Measurements from ENCODE around the gene RGMA.

DNA sequence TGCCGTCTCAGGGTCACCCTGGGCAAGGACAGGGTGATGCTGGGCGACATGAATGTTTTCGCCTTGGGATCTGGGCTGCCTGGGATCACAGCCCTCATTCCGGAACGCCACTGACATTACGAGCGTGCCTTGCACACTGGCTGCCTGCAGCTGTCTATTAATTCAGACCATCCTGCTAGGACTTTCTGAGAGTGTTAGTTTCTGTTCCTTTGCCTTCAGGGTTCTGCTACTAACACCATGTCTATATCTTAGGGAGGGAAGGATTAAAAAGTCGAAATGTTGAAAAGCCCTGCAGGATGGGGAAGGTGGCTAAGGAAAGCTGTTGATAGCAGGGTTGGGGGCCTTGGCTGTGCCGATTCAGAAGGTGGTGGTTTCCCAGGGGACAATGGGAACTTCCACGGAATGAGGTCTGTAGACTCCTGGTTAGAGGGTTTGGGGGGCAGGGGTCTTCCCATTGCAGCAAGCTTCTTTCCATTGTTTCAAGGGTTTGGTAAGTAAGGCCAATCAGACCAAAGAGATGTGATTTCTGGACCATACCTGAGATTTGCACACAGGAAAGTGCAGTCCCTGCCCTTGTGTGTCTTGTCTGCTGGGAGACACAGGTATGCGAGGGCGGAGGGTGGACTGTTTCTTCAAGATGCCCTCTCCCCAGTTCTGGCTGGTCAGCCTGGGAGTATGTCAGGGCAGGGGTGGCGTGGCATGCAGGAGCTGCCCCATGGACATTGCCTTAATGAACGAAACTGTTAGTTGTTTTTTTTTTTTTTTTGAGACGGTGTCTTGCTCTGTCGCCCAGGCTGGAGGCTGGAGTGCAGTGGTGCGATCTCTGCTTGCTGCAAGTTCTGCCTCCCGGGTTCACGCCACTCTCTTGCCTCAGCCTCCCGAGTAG lies 50.9 kb downstream of the RGMA start:
- TF ChIP-seq FOXP2 (optimal IDR thresholded peaks at IDR 0.05; ENCODE audit: borderline replicate concordance, extremely low read depth, extremely low read length, insufficient read depth) = no peak
- TF ChIP-seq, protein P1, sequence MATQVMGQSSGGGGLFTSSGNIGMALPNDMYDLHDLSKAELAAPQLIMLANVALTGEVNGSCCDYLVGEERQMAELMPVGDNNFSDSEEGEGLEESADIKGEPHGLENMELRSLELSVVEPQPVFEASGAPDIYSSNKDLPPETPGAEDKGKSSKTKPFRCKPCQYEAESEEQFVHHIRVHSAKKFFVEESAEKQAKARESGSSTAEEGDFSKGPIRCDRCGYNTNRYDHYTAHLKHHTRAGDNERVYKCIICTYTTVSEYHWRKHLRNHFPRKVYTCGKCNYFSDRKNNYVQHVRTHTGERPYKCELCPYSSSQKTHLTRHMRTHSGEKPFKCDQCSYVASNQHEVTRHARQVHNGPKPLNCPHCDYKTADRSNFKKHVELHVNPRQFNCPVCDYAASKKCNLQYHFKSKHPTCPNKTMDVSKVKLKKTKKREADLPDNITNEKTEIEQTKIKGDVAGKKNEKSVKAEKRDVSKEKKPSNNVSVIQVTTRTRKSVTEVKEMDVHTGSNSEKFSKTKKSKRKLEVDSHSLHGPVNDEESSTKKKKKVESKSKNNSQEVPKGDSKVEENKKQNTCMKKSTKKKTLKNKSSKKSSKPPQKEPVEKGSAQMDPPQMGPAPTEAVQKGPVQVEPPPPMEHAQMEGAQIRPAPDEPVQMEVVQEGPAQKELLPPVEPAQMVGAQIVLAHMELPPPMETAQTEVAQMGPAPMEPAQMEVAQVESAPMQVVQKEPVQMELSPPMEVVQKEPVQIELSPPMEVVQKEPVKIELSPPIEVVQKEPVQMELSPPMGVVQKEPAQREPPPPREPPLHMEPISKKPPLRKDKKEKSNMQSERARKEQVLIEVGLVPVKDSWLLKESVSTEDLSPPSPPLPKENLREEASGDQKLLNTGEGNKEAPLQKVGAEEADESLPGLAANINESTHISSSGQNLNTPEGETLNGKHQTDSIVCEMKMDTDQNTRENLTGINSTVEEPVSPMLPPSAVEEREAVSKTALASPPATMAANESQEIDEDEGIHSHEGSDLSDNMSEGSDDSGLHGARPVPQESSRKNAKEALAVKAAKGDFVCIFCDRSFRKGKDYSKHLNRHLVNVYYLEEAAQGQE (IDR thresholded peaks at IDR 0.05; ENCODE audit: insufficient read depth in 1 of 2, low read depth in 2 of 2, low read length in 2 of 2) = no peak
- no peak for TF ChIP-seq TAF1 (IDR thresholded peaks at IDR 0.05; ENCODE audit: borderline replicate concordance, insufficient read depth, low read length)

Data from PFSK-1 (cell line).